Measurements from ENCODE around the gene REST.

Gene REST, protein sequence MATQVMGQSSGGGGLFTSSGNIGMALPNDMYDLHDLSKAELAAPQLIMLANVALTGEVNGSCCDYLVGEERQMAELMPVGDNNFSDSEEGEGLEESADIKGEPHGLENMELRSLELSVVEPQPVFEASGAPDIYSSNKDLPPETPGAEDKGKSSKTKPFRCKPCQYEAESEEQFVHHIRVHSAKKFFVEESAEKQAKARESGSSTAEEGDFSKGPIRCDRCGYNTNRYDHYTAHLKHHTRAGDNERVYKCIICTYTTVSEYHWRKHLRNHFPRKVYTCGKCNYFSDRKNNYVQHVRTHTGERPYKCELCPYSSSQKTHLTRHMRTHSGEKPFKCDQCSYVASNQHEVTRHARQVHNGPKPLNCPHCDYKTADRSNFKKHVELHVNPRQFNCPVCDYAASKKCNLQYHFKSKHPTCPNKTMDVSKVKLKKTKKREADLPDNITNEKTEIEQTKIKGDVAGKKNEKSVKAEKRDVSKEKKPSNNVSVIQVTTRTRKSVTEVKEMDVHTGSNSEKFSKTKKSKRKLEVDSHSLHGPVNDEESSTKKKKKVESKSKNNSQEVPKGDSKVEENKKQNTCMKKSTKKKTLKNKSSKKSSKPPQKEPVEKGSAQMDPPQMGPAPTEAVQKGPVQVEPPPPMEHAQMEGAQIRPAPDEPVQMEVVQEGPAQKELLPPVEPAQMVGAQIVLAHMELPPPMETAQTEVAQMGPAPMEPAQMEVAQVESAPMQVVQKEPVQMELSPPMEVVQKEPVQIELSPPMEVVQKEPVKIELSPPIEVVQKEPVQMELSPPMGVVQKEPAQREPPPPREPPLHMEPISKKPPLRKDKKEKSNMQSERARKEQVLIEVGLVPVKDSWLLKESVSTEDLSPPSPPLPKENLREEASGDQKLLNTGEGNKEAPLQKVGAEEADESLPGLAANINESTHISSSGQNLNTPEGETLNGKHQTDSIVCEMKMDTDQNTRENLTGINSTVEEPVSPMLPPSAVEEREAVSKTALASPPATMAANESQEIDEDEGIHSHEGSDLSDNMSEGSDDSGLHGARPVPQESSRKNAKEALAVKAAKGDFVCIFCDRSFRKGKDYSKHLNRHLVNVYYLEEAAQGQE

DNA sequence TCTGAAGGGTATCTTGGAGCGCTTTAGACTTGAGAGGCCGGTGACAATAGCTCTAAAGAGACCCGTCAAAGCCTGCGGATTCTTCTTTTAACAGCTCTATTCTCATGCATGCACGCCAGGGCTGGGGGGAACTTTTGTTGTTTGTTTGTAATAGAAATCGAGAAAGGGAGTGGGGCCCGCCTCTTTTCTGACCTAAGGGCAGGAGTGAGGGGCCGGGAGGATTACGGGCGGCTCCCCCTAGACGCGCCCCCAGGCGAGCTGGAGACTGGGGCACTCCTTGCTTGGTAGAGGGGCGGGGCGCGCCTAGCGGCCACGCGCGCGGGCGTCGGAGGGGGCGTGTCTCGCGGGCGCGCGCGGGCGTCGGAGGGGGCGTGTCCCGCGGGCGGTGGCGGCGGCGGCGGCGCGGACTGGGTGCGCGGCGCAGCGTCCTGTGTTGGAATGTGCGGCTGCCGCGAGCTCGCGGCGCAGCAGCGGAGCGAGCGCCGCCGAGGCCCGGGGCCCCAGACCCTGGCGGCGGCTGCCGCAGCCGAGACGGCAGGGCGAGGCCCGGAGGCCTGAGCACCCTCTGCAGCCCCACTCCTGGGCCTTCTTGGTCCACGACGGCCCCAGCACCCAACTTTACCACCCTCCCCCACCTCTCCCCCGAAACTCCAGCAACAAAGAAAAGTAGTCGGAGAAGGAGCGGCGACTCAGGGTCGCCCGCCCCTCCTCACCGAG, at the start of gene REST:
REST (plus strand) TSS at position 412 of the 717 bp plus-strand sequence. CDS start 2,739 bp downstream, outside the sequence.
- TF ChIP-seq TEAD4 (IDR thresholded peaks at IDR 0.05), result 0 out of 2 replicates have a peak, but pooled peaks have one; percentile 29
- TF ChIP-seq, protein P1, sequence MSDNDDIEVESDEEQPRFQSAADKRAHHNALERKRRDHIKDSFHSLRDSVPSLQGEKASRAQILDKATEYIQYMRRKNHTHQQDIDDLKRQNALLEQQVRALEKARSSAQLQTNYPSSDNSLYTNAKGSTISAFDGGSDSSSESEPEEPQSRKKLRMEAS (IDR thresholded peaks at IDR 0.05), result peak; percentile 19; the same call in 1 of the 2 replicates
- TF ChIP-seq FOXM1 (IDR thresholded peaks at IDR 0.05; ENCODE audit: borderline replicate concordance, low read depth), result no peak
- TF ChIP-seq TAF1 (IDR thresholded peaks at IDR 0.05; ENCODE audit: low read depth), result no peak
- no peak for TF ChIP-seq EP300 (IDR thresholded peaks at IDR 0.05; ENCODE audit: borderline replicate concordance)
- no peak for TF ChIP-seq CREB1 (IDR thresholded peaks at IDR 0.05; ENCODE audit: low read depth)
- TF ChIP-seq CEBPB (IDR thresholded peaks at IDR 0.05), result no peak

DNA sequence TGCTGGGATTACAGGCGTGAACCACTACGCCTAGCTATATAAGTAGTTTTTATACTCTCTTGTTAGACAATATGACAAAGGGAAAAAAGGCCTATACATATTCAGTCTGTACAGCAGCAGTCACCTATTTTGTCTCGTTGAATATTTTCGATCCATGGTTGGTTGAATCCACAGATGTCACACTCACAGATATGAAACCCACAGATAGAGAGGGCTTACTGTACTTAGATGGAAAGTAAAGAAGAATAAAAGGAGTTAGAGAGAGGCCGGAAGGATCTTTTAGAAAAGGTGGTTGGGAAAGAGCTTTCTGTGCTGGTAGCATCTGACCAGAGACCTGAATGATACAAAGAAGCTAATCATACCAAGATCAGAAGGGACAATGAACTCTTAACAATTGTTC, 47.9 kb upstream of the REST start:
- TF ChIP-seq TCF12 (IDR thresholded peaks at IDR 0.05; ENCODE audit: low read depth), result no peak
- TF ChIP-seq CREB1 (IDR thresholded peaks at IDR 0.05; ENCODE audit: low read depth), result no peak
- TF ChIP-seq REST (IDR thresholded peaks at IDR 0.05; ENCODE audit: low read depth), result no peak
- no peak for TF ChIP-seq ZBTB7A (IDR thresholded peaks at IDR 0.05; ENCODE audit: low read depth)
- no peak for TF ChIP-seq CEBPB (IDR thresholded peaks at IDR 0.05)
- no peak for TF ChIP-seq YY1 (IDR thresholded peaks at IDR 0.05; ENCODE audit: low read depth)
- no peak for TF ChIP-seq TEAD4 (IDR thresholded peaks at IDR 0.05)
- TF ChIP-seq EP300 (IDR thresholded peaks at IDR 0.05; ENCODE audit: borderline replicate concordance), result no peak
- no peak for TF ChIP-seq TAF1 (IDR thresholded peaks at IDR 0.05; ENCODE audit: low read depth)
- TF ChIP-seq, protein P1 (IDR thresholded peaks at IDR 0.05), result no peak
- TF ChIP-seq FOXM1 (IDR thresholded peaks at IDR 0.05; ENCODE audit: borderline replicate concordance, low read depth), result no peak
- no peak for TF ChIP-seq RAD21 (IDR thresholded peaks at IDR 0.05; ENCODE audit: low read depth)
- TF ChIP-seq USF1 (IDR thresholded peaks at IDR 0.05), result no peak
- no peak for TF ChIP-seq NFIC (IDR thresholded peaks at IDR 0.05)
- TF ChIP-seq EGR1 (IDR thresholded peaks at IDR 0.05), result no peak

DNA sequence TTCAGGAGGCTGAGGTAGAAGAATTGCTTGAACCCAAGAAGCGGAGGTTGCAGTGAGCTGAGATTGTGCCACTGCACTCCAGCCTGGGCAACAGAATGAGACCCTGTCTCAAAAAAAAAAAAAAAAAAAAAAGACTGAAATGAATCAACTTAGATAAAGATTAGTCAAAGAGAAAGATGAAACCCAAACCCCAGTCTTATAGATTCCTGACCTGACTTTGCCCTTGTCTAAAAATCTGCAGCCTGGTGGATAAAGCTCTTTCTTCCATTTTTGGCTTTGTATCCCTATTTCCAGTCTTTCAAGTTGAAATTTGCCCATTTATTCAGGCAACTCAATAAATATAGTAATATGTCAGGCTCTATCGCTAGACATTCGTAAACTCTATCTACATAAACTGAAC, 46.9 kb upstream of the REST start:
- TF ChIP-seq USF1 (IDR thresholded peaks at IDR 0.05) (no peak), TEAD4 (IDR thresholded peaks at IDR 0.05) (no peak), FOXM1 (IDR thresholded peaks at IDR 0.05; ENCODE audit: borderline replicate concordance, low read depth) (no peak), REST (IDR thresholded peaks at IDR 0.05; ENCODE audit: low read depth) (no peak), CREB1 (IDR thresholded peaks at IDR 0.05; ENCODE audit: low read depth) (no peak), ZBTB7A (IDR thresholded peaks at IDR 0.05; ENCODE audit: low read depth) (no peak), EGR1 (IDR thresholded peaks at IDR 0.05) (no peak), TCF12 (IDR thresholded peaks at IDR 0.05; ENCODE audit: low read depth) (no peak), EP300 (IDR thresholded peaks at IDR 0.05; ENCODE audit: borderline replicate concordance) (no peak), YY1 (IDR thresholded peaks at IDR 0.05; ENCODE audit: low read depth) (no peak), RAD21 (IDR thresholded peaks at IDR 0.05; ENCODE audit: low read depth) (no peak), CEBPB (IDR thresholded peaks at IDR 0.05) (no peak), NFIC (IDR thresholded peaks at IDR 0.05) (no peak), TAF1 (IDR thresholded peaks at IDR 0.05; ENCODE audit: low read depth) (no peak)
- TF ChIP-seq, protein P1 (IDR thresholded peaks at IDR 0.05), result no peak

DNA sequence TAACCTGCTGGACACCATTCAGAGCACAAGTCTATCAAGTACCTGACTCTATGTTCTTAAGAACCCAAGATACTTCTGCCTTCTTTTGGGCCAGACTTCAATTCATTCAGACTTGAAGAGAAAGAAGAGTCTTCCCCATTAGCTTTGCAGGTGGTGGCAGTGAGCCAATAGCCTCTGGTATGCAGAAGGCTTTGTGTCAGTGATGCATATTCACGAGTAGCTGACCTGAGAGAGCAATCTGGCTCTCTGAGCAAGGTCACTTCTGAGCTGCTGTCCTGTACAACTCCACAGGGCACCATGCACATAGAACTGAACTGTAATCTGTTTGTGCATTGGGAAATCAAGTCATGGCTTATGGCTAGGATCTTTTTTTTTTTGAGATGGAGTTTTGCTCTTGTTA, 46.3 kb upstream of the REST start:
- peak; percentile 30; the same call in 1 of the 2 replicates for TF ChIP-seq NFIC (IDR thresholded peaks at IDR 0.05)
- TF ChIP-seq RAD21 (IDR thresholded peaks at IDR 0.05; ENCODE audit: low read depth), result no peak
